GM18858 (cell line): Measurements from ENCODE around the gene FOXM1.
A peak's percentile ranks its signal among the peaks of the same experiment; 100 is the strongest.

Experiments used
- ATAC-seq: cut with Tn5 transposase; IDR thresholded peaks from one replicate; pipeline ENCODE4 v1.9.1; 2021; ENCODE audit not compliant: unreplicated experiment

FOXM1 gene

GRCh38 chr12:2842948-2843347 lies 34.0 kb downstream of the FOXM1 start:
- no peak for ATAC-seq

DNA sequence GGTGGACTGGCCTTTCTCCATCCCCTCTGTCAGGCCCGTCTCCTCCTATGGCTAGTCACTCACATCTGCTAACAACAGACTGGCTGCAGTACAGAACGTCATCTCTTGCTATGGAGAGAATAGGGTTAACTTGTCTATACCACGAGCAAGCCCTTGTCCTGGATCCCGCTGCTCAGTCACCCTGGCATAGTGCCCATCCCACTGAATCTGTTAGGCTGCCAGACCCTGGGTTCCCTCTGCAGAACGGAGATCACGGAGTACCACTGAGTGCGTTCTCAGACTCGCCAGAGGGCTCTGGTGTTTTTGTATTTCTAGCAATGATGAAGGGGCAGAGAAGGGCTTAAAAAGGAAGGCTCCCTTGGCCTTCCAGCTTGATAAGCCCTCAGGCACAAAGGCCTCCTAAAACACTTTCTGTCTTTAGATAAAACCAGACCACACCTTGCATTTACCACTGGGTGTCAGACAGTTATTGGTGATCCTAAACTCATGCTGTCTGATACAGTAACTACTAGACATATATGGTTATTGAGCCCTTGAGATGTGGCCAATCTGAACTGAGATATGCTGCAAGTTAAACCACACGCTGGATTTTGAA lies 35.8 kb downstream of the FOXM1 start:
- ATAC-seq: no peak

- no peak for ATAC-seq
Observed at GRCh38 chr12:2836574-2836973, 40.4 kb downstream of the FOXM1 start.

DNA sequence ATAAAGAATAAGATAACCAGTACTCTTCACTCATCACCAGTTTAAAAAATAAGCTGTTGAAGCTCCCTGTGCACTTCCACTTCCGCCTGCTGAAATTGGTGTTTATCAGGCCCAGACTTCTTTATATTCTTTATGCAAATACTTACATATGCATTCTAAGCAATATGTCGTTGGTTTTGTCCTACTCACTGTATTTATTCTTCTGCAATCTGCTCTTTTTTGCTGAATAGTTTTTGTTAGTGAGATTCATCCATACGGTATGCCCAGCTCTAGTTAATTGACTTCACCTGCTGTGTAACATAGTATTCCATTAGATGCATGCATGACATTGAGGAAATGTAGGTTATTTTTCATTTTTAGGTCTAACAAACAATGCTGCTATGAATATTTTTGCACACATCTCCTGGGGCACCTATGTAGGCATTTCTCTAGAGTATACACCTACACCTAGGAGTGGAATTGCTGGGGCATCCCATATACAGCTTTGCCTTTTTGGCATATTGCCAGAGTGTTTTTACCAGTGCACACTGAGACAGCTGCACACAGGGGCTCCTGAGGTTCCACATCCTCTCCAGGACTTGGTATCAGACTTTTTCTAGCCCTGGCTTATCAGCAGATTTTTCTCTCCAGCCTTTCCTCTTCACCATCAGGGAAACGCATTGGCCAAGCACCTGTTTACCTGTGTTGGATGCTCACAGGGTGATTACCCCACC lies 41.1 kb downstream of the FOXM1 start:
- no peak for ATAC-seq

- no peak for ATAC-seq
Observed at GRCh38 chr12:2834581-2835491, 42.1 kb downstream of the FOXM1 start, which contains the start of gene NRIP2. NRIP2 (minus strand) TSS chr12:2835035; CDS start chr12:2834983, 52 bp downstream.

DNA sequence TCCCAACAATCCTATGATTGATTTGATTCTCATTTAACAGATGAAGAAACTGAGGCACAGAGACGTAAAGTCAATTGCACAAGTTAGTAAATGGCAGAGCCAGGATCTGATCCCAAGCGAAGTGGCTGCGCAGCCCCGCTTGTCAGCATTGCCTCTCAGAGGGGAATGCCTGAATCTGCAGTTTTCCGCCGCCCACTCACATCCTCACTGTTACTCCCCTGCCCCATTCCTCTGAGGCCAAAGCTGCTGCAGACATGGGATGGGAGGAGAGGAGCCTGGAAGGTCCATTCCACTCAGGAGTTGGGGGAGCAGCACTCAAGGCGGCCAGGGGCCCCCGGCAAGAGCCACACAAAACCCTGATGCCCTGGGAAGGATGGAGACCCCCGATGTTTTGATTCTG lies 43.2 kb downstream of the FOXM1 start:
- ATAC-seq: no peak

GRCh38 chr12:2833327-2833726 lies 43.6 kb downstream of the FOXM1 start:
- no peak for ATAC-seq

DNA sequence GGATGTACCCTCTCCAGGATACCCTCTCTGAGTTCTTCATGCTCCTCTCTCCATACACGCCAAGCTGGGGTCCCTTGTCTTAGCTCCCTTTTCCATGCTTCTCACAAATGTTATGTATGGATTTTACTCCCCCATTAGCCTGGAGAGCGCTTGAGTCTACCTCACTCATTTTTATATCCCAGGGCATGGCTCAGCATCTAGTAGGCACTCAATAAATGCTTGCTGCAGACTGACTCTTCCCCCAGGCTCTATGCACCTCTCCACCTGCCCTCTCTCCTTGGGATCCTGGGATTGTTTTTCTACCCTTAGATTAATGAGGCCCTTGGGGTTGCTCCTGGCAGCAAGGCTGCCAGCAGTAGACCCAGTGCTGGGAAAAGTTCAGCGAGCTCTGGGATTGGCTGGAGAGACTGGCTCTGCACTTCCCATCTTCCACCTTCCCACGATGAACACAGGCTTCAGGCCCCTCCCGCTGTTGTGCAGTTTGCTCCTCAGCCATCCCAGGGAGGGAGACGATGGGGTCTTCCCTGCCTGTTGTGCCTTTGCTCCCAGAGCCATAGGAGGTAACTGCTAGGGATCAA lies 44.3 kb downstream of the FOXM1 start:
- ATAC-seq: no peak

DNA sequence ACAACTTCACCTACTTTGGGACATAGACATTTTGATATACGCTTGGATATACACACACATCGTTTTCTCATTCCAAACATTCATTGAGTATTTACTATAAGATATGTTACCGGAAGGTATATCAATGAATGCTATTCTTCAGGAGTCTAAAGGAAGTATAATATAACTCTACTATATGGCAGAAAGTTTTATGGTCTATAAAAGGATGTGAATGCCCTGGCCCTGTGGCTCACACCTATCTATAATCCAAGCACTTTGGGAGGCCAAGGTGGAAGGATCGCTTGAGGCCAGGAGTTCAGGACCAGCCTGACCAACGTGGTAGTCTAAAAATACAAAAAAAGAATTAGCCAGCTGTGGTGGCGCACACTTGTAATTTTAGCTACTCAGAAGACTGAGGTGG lies 47.7 kb downstream of the FOXM1 start:
- ATAC-seq: no peak

DNA sequence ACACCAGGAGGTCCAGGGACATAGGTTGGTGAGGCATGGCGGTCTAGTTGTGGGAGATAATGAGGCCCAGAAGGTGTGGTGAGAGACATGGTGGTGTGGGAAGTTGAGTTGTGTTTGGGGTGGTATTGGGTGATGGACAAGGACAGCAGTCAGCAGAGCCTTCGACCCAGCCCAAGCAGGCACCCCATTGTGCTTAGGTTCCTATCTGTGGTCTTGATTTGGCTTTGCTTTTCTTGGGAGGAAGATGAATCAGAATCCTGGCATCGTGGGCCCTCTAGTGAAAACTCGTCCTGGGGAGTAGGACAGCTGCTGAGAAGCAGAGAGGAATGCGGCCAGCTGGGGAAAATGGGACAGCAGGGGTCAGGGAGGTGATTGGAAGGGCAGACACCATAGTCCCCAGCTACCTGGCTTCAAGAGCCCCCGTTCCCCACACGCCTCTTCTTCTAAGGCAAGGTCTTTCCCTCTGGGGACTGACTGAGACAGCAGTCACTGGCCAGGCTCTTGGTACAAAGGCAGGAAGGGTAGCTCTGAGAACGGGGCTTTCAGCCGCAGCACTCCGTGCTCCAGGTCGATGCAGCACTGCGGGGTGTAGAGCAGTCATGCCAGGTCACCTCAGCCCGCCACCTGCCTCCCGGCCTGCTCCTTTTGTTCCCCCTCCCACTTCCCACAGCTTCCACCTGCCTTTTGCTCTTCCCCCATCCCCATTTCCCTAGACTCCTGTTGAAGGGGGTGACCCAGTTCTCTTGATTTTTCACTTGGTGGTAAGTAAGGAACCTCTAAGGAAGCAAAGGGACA lies 50.1 kb downstream of the FOXM1 start:
- no peak for ATAC-seq

GRCh38 chr12:2826036-2826435 lies 50.9 kb downstream of the FOXM1 start:
- ATAC-seq: no peak

DNA sequence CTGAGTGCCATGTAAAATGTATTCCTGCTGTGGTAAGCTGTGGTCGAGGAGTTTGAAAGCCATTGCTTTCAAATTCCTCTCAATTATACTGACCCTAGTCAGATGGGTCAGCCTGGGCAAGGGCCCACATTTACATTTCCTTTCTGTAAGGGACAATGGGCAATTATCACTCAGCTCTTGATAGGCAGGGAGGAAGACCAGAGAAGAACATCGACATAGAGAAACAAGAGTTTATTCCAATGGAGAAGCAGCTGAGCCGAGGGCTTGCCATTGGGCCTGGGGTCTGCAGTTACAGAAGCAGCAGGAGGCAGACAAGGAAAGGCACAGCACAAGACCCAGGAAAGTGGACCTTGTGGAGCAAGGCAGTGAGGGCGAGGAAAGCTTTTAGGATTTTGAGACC lies 51.8 kb downstream of the FOXM1 start:
- ATAC-seq: no peak

GRCh38 chr12:2824541-2824940 lies 52.4 kb downstream of the FOXM1 start:
- no peak for ATAC-seq

DNA sequence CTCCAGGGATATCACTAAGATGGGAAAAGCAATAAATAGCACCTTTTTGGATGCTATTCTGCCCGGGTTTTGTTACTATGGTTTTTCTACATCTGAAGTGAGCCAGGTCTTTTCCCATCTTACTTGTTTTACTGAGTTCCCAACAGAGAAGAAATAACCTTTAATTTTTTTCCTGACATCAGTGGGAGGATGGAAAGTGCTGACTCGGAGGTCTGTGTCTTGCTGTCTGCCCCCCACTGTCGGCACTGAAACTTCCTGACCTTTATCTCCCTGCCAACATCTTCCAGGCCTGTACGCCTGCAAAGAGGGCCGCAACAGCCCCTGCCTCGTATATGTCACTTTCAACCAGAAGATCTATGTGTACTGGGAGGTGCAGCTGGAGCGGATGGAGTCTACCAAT lies 53.5 kb downstream of the FOXM1 start:
- ATAC-seq: no peak

- no peak for ATAC-seq
Observed at GRCh38 chr12:2820432-2820831, 56.5 kb downstream of the FOXM1 start.

DNA sequence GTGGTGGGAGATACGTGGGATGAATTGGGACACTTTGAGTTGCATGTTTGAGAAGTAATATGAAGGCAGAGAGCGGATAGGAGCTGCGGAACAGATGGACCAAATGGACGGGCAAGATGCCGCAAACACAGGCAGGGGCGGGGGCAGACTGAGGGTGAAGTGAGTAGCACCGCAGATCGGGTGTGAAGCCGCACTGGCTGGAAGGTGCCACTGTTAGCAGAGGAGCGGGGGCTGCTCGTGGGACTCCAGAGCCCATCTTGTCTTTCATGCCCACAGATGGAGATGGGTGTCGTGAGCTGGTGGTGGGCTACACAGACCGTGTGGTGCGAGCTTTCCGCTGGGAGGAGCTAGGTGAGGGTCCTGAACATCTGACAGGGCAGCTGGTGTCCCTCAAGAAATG lies 57.2 kb downstream of the FOXM1 start:
- ATAC-seq: no peak

GRCh38 chr12:2813214-2814185 lies 63.5 kb downstream of the FOXM1 start:
- ATAC-seq: peak; percentile 26

DNA sequence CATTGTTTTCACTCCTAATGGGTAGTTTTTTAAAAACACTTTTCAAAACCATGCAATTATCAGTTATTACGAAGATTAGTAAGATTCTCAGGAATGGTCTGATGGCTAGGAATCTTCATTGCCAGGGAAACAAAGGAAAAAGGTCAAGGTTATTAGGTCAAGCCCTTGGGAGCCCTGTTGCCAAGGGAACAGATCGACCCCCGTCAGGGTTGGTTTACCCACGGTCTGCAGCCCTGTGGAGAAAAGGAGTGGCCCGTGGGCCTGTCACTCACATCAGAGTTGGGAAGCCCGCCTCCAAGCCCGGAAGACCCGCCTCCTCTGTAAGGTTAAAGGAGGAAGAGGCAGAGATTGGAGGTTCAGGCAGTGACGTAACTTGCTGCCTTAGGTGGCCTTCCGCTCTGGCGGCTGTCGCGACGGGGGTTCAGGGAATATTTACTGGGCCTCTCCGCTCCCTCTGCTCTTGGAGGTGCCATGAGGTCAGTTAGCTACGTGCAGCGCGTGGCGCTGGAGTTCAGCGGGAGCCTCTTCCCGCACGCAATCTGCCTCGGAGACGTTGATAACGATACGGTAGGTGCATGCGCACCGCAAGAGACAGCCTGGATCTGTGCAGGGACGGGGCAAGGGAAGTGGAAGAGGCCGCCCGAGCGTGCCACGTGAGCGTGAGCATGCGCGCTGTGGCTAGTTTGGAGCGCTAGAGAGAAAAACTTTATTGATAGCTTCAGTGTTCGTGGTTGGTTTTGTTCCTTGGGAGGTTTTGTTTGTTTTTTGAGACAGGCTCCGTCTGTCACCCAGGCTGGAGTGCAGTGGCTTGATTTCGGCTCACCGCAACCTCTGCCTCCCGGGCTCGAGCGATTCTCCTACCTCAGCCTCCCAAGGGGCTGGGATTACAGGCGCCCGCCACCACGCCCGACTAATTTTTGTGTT lies 64.4 kb downstream of the FOXM1 start, which contains the start of gene ITFG2:
TSS of gene ITFG2 (plus strand) at position 379 of the 924 bp plus-strand sequence. CDS start at position 472, 93 bp downstream.
- ATAC-seq: peak; percentile 78
